HG03045 (cell line): Measurements from ENCODE around the gene HACL1.

Experiments used
- ATAC-seq: cut with Tn5 transposase; IDR thresholded peaks from one replicate; pipeline ENCODE4 v1.9.1; 2021; ENCODE audit warnings: mild to moderate bottlenecking, moderate library complexity; ENCODE audit not compliant: unreplicated experiment

The HACL1 gene

DNA sequence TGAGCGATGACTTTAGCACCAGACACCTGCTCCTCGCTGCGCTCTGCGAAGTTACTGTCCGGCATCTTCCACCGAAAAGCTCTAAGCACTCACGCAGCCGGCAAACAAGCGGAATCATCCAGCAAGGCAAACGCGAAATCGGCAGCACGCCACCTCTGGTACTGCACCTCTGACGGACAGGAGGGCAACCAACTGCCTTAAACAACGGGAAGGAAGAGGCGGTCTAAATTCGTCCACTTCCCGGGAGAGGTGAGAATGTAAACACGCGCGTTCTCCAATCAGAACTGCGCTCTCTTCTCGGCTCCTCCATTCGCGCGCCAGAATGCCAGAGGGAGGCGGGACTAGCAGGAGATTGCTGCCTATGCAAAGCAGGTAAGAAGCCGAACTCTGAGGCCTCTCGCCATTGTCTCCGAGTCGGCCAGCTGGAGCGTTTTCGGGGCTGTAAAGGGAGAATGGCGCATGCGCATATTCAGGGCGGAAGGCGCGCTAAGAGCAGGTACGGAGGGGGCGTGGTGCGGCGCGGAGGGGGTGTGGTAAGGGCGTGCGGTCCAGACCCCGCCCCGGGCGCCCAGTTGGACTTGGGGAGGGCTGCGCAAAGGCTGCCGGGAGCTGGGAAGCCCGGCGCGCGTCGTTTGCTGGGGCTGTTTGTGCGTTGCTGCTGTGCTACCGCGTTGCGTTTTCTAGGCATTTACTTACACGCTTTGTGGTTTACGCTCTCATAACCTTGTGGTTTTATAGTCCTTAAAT is at the start of gene HACL1, which contains the start of gene BTD:
Gene HACL1, minus strand, starts transcription at position 171 of the 747 bp plus-strand sequence. Its CDS starts 106 bp downstream, at position 65.
Gene BTD, plus strand, starts transcription at position 347 of the 747 bp plus-strand sequence. CDS start 33,695 bp downstream, outside the sequence.
- peak; percentile 94 for ATAC-seq

DNA sequence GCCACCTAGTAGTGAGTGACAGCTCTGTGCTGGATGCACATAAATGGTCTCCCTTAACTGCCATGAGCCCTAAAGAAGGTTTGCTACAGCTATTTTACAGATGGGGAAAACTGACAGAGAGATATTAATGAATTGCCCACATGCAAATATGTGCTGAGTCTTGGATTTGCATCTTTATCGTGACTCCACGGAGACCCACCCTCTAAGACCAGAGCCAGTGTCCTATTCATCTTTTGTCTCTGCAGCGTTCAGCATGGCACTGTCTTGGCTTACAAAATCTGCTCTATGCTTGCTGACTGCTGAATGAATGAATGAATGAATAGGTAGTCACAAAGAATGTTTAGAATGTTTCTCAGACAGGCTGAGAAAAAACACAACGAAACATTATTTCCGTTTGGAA is 48.5 kb upstream of the HACL1 start:
- no peak for ATAC-seq

- ATAC-seq = no peak
Observed at GRCh38 chr3:15649341-15649740, 48.0 kb upstream of the HACL1 start.

GRCh38 chr3:15647611-15648167 is 46.3 kb upstream of the HACL1 start:
- peak; percentile 89 for ATAC-seq

- ATAC-seq = peak; percentile 8
Observed at GRCh38 chr3:15646851-15647511, 45.6 kb upstream of the HACL1 start.

GRCh38 chr3:15645740-15646501 is 44.6 kb upstream of the HACL1 start:
- ATAC-seq = no peak

- no peak for ATAC-seq
Observed at GRCh38 chr3:15645246-15645645, 43.9 kb upstream of the HACL1 start.

GRCh38 chr3:15638891-15639262 is 37.5 kb upstream of the HACL1 start:
- ATAC-seq = no peak

GRCh38 chr3:15638193-15638890 is 37.0 kb upstream of the HACL1 start:
- no peak for ATAC-seq

DNA sequence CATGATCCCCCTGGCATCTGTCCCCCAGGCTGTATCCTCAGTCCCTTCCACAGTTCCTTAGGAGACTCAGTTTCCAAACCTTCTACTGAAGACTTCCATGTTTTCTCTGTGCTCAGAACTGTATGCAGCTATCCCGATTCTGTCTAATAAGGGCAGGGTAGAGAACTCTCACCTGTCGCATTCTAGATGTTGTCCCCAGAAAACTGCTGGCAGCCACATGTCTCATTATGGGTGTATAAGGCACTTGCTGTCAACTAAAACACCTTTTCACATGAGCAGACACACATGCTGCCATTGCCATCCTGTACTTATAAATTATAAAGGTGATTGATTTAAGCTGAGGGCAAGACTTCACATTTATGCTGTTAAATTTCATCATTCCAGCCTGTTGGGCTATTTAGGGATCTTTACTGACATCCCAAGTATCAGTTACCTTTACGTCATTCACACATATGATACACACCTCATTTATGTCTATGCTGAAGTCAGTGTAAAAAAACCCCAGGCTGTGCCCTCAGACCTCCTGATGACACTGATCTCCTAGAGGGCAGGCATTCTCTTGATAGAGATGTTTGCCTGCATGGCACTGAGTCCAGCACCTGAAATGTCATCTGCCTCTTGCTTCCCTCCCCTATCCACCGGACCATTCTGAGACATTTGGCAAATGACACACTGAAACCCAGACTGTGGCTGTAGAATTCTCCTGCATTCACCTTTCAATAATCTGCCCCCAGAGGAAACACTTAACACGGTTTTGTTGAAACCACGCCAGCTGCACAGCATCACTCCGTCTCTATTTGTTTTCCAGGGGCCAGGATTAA is 36.0 kb upstream of the HACL1 start:
- ATAC-seq = no peak

DNA sequence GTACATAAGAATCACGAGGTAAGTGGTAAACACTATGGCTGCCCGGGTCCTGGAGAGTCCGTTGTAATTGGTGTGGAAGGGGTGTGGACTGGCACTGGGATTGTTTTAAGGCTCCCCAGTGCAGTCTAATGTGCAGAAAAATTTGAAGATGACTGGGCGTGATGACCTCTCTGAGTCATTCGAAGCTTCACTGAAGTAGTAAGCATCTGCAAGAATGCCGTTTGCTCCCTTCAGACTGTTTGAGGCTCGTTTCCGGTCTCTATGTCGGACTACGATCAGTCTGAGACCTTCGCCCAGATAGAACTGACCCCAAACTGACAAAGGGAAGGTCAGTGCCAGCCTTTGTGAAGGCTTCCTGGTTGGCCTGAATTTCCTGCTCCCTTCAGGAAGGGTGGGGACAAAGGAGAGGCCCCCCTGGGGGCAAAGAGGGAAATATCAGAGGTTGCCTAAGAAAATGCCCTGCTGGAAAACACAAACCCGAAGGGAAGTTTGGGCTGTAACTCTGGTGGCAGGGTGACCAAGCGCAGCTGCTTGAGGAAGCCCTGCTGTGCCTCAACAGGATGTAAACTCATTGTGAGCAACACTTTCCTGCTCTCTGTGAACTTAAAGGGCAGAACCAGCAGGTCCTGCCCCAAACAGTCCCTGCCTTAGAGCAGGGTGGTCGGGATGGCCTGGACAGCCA is 34.8 kb upstream of the HACL1 start:
- ATAC-seq = peak; percentile 44

GRCh38 chr3:15635121-15635661 is 33.8 kb upstream of the HACL1 start:
- no peak for ATAC-seq

GRCh38 chr3:15634671-15635070 is 33.3 kb upstream of the HACL1 start:
- no peak for ATAC-seq

GRCh38 chr3:15633766-15634598 is 32.6 kb upstream of the HACL1 start:
- ATAC-seq = no peak

DNA sequence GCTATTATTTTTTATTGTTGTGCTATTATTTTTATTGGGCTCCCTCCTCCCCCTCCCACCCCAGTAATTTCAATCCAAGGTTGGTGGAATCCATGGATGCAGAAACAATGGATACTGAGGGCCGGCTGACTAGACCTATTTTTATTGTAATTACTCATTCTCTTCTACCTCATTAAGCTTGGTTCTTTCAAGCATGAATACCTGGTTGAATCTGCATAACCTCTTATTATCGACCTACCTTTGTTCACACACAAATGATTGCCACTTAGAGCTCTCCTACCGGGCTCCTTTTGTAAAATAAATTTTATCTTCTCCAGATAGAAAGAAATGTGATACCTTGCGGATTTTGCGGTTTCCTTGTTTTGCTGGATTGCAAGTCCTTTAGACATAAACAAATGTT is 31.8 kb upstream of the HACL1 start:
- no peak for ATAC-seq

GRCh38 chr3:15632212-15632580 is 30.8 kb upstream of the HACL1 start:
- ATAC-seq = no peak

GRCh38 chr3:15631426-15632211 is 30.2 kb upstream of the HACL1 start:
- ATAC-seq = no peak
